ENCODE results near the gene PLCB4. TPM values are rescaled to one million over a fixed set of nuclear protein-coding genes. Genes with fewer than 3 reads are reported as not detected.
"Not testable (repeated sequence)": the region's sequence is repeated elsewhere in the genome, so short reads cannot be mapped to it uniquely, and the experiment has no call there.

The PLCB4 gene
- polyA plus RNA-seq (ENCODE audit: insufficient read length in 3 of 3) = 10 to 100 TPM; 11.6 to 15.1 (median 14.9) TPM
- long read RNA-seq, donor 1 = 0 reads
- long read RNA-seq, donor 2 = 0 reads
- long read RNA-seq, donor 3 = 0 reads
- long read RNA-seq, donor 4, partial matches to known transcripts = 8 of 8 reads
- long read RNA-seq, donor 4, other reads (novel, unspliced or antisense) = 0 of 8 reads
- long read RNA-seq, donor 5 = 0 reads
- long read RNA-seq, donor 6, partial matches to known transcripts = 5 of 5 reads
- long read RNA-seq, donor 6, other reads (novel, unspliced or antisense) = 0 of 5 reads
- long read RNA-seq, donor 7 = 0 reads
- long read RNA-seq, donor 8 = 0 reads
- long read RNA-seq, donor 9 = 0 reads
- long read RNA-seq, donor 10 = 0 reads
- long read RNA-seq, donor 11 = 0 reads
- long read RNA-seq, donor 12 = 0 reads
- long read RNA-seq, donor 13 = 0 reads
- long read RNA-seq, donor 14 = 0 reads
- long read RNA-seq, donor 15 = 0 reads
- long read RNA-seq, donor 16 = 0 reads

GRCh38 chr20:9068841-9069663, at the start of gene PLCB4:
Gene PLCB4, plus strand, starts transcription at chr20:9069087. Its CDS starts 238,728 bp downstream, at chr20:9307815.
- peak; percentile 60 for DNase-seq

- DNase-seq = no peak
These were observed 49.1 kb upstream of the PLCB4 start for GRCh38 chr20:9019833-9020232.

- DNase-seq = no peak
These were observed 47.7 kb upstream of the PLCB4 start for GRCh38 chr20:9021216-9021615.

GRCh38 chr20:9021699-9022098, 47.2 kb upstream of the PLCB4 start:
- no peak for DNase-seq

GRCh38 chr20:9022376-9022775, 46.5 kb upstream of the PLCB4 start:
- DNase-seq = no peak

GRCh38 chr20:9024606-9025005, 44.3 kb upstream of the PLCB4 start:
- no peak for DNase-seq

GRCh38 chr20:9025011-9025410, 43.9 kb upstream of the PLCB4 start:
- no peak for DNase-seq

- DNase-seq = no peak
These were observed 43.2 kb upstream of the PLCB4 start for GRCh38 chr20:9025643-9026042.

GRCh38 chr20:9027626-9028025, 41.3 kb upstream of the PLCB4 start:
- no peak for DNase-seq

GRCh38 chr20:9028419-9028818, 40.5 kb upstream of the PLCB4 start:
- no peak for DNase-seq

GRCh38 chr20:9031991-9032390, 36.9 kb upstream of the PLCB4 start:
- DNase-seq = no peak

- no peak for DNase-seq
These were observed 36.1 kb upstream of the PLCB4 start for GRCh38 chr20:9032758-9033157.

GRCh38 chr20:9035126-9035525, 33.8 kb upstream of the PLCB4 start:
- DNase-seq = no peak

- no peak for DNase-seq
These were observed 32.3 kb upstream of the PLCB4 start for GRCh38 chr20:9036593-9036992.

- DNase-seq = no peak
These were observed 29.9 kb upstream of the PLCB4 start for GRCh38 chr20:9038791-9039535.

GRCh38 chr20:9040863-9041524, 27.9 kb upstream of the PLCB4 start:
- DNase-seq = no peak

GRCh38 chr20:9043364-9043763, 25.5 kb upstream of the PLCB4 start:
- no peak for DNase-seq

GRCh38 chr20:9047928-9048327, 21.0 kb upstream of the PLCB4 start:
- not testable (repeated sequence) for DNase-seq

- no peak for DNase-seq
These were observed 17.4 kb upstream of the PLCB4 start for GRCh38 chr20:9051508-9051907.

GRCh38 chr20:9052136-9052535, 16.8 kb upstream of the PLCB4 start:
- DNase-seq = no peak

- no peak for DNase-seq
These were observed 15.8 kb upstream of the PLCB4 start for GRCh38 chr20:9053108-9053507.

- DNase-seq = no peak
These were observed 14.7 kb upstream of the PLCB4 start for GRCh38 chr20:9054176-9054575.
